Left cardiac atrium (tissue), 4 donors: ENCODE data around the gene SPI1. TPM values are rescaled to one million over a fixed set of nuclear protein-coding genes. Genes with fewer than 3 reads are reported as not detected.
"Not testable (repeated sequence)": the region's sequence is repeated elsewhere in the genome, so short reads cannot be mapped to it uniquely, and the experiment has no call there.

Source experiments
- ATAC-seq, 2 donors: fragments of 200-7000 bp; cut with Tn5 transposase; one replicate each; pipeline ENCODE4 v1.9.1; 2020; ENCODE audit warnings: mild to moderate bottlenecking in 2 of 2, moderate library complexity in 2 of 2
- DNase-seq: peaks from one replicate; pipeline ENCODE4 v3.0.0-alpha.2; 2020
- intact Hi-C, 2 donors: fragments of 100-400 bp; cut with DNase I; formaldehyde crosslinking; loops; one replicate each; pipeline versions ENCODE4 v1.14.1 to v1.15.1; 2022 to 2023
- total RNA-seq, 2 donors: library from RNA; stranded (reverse); fragmentation: NEBNext Ultra II Directional; extraction: Animal tissue kit (Norgen Biotek cat#: 25700); gene quantifications; one replicate each; pipeline ENCODE4 v1.2.1, GENCODE V29; 2021
- donor health status: DM: no; HTN: yes; CAD: no.
- donor health status: DM: no; HTN: yes; CAD: no; lungs with severe emphysema.
- donor health status: DM: yes; HTN: yes; CAD: no.
- donor health status: Dilated cardiomyopathy.

The SPI1 gene
- total RNA-seq, 2 donors from 2014 or later: 19.5 to 31.4 TPM

GRCh38 chr11:47332791-47333525, 45.4 kb downstream of the SPI1 start:
- intact Hi-C loops: no loop called here
- ATAC-seq: no peak
- no peak for DNase-seq

GRCh38 chr11:47332303-47332711, 46.0 kb downstream of the SPI1 start:
- ATAC-seq (no peak), DNase-seq (no peak)
- intact Hi-C loops: no loop called here

- intact Hi-C loops: no loop called here
- no peak for DNase-seq
- no peak for ATAC-seq
These were observed 46.7 kb downstream of the SPI1 start for GRCh38 chr11:47331454-47332302.

- DNase-seq (no peak), ATAC-seq (peak; percentile 34 to 40)
- intact Hi-C loops: loop anchor here in 1 of 2 donors (5.0 kb wide), 1 partner anchor 43 kb away; no protein-coding TSS in a partner anchor
These were observed 48.1 kb downstream of the SPI1 start for GRCh38 chr11:47329987-47330931.

- intact Hi-C loops: loop anchor here in 1 of 2 donors (5.0 kb wide), 1 partner anchor 42 kb away; no protein-coding TSS in a partner anchor
- no peak for DNase-seq
- ATAC-seq: peak in 1 of 2 donors; percentile 1
These were observed 48.8 kb downstream of the SPI1 start for GRCh38 chr11:47329431-47329986.

- intact Hi-C loops: loop anchor here in 1 of 2 donors (5.0 kb wide), 1 partner anchor 41 kb away; no protein-coding TSS in a partner anchor
- ATAC-seq (peak in 1 of 2 donors; percentile 3), DNase-seq (no peak)
These were observed 49.6 kb downstream of the SPI1 start for GRCh38 chr11:47328449-47329390.

GRCh38 chr11:47327949-47328348, 50.4 kb downstream of the SPI1 start:
- DNase-seq (no peak), ATAC-seq (no peak)
- intact Hi-C loops: loop anchor here in 1 of 2 donors (5.0 kb wide), 1 partner anchor 41 kb away; no protein-coding TSS in a partner anchor

- intact Hi-C loops: loop anchor here in 1 of 2 donors (5.0 kb wide), 1 partner anchor 40 kb away; no protein-coding TSS in a partner anchor
- ATAC-seq (peak; percentile 2 to 12), DNase-seq (no peak)
These were observed 51.3 kb downstream of the SPI1 start for GRCh38 chr11:47327025-47327424.

GRCh38 chr11:47326198-47326597, 52.1 kb downstream of the SPI1 start:
- DNase-seq: no peak
- intact Hi-C loops: loop anchor here in 1 of 2 donors (5.0 kb wide), 1 partner anchor 39 kb away; no protein-coding TSS in a partner anchor
- ATAC-seq: peak in 1 of 2 donors; percentile 2

GRCh38 chr11:47325271-47326041, 52.9 kb downstream of the SPI1 start:
- ATAC-seq (peak in 1 of 2 donors; percentile 11), DNase-seq (no peak)
- intact Hi-C loops: loop anchor here in 1 of 2 donors (5.0 kb wide), 1 partner anchor 38 kb away; no protein-coding TSS in a partner anchor

- intact Hi-C loops: no loop called here
- ATAC-seq: no peak
- no peak for DNase-seq
These were observed 53.8 kb downstream of the SPI1 start for GRCh38 chr11:47324520-47324919.

GRCh38 chr11:47318166-47318565, 60.2 kb downstream of the SPI1 start:
- ATAC-seq: no peak
- intact Hi-C loops: no loop called here
- DNase-seq: no peak

GRCh38 chr11:47317064-47317828, 61.1 kb downstream of the SPI1 start:
- DNase-seq (no peak), ATAC-seq (no peak)
- intact Hi-C loops: no loop called here

- intact Hi-C loops, DNase-seq, ATAC-seq: not testable (repeated sequence)
These were observed 61.8 kb downstream of the SPI1 start for GRCh38 chr11:47316501-47316900.

- ATAC-seq: no peak
- DNase-seq: no peak
- intact Hi-C loops: no loop called here
These were observed 63.4 kb downstream of the SPI1 start for GRCh38 chr11:47314992-47315391.
